HepG2 (cell line): ENCODE results near the gene GPATCH8. TPM values are rescaled to one million over a fixed set of nuclear protein-coding genes. Genes with fewer than 3 reads are reported as not detected.

Source experiments
- MEIS2 ChIP-seq: sonication (generic); formaldehyde crosslinking; IDR thresholded peaks from 2 replicates; pipeline ENCODE4 v1.9.0; 2021; ENCODE audit warnings: mild to moderate bottlenecking, missing genetic modification reagents
- NFKB2 ChIP-seq: sonication (generic); formaldehyde crosslinking; IDR thresholded peaks from 2 replicates; pipeline ENCODE4 v1.4.0; 2020; ENCODE audit warnings: missing genetic modification reagents, borderline replicate concordance
- PHB2 ChIP-seq: fragments of 450-650 bp; IDR thresholded peaks from 2 replicates; pipeline ENCODE4 v1.6.1; 2018; ENCODE audit not compliant: partially characterized antibody
- THAP11 ChIP-seq: IDR thresholded peaks from 2 replicates; pipeline ENCODE4 v1.6.1; 2016; ENCODE audit warnings: missing biosample characterization, missing genetic modification reagents
- ZFP90 ChIP-seq: sonication (generic); formaldehyde crosslinking; IDR thresholded peaks from 2 replicates; pipeline ENCODE4 v1.8.0; 2022; ENCODE audit warnings: missing genetic modification reagents, mild to moderate bottlenecking, inconsistent platforms, borderline replicate concordance
- ZFX ChIP-seq: sonication (generic); formaldehyde crosslinking; IDR thresholded peaks from 2 replicates; pipeline ENCODE4 v1.4.0; 2020; ENCODE audit warnings: mild to moderate bottlenecking, low read depth, missing genetic modification reagents, moderate library complexity
- ZNF451 ChIP-seq: sonication (generic); formaldehyde crosslinking; IDR thresholded peaks from 2 replicates; pipeline ENCODE4 v1.5.0; 2020; ENCODE audit warnings: mild to moderate bottlenecking, missing genetic modification reagents
- ZNF557 ChIP-seq: sonication (generic); formaldehyde crosslinking; IDR thresholded peaks from 2 replicates; pipeline ENCODE4 v1.4.0; 2020; ENCODE audit warnings: missing genetic modification reagents
- ZNF616 ChIP-seq: sonication (generic); formaldehyde crosslinking; IDR thresholded peaks from 2 replicates; pipeline ENCODE4 v1.5.0; 2020; ENCODE audit warnings: low read depth, mild to moderate bottlenecking, missing genetic modification reagents
- polyA plus RNA-seq, 8 experiments: library from polyadenylated mRNA; depleted of rRNA in 3 of 8; stranded (reverse) in 7 of 8; unstranded in 1 of 8; fragments of >200 nt; fragmentation: Illumina TruSeq in 4 of 8; extraction: Trizol in 4 of 8; gene quantifications; 2 replicates each; pipeline versions ENCODE4 v1.2.1 to v1.2.3, GENCODE V29; 2011 to 2016; ENCODE audit warnings: low read depth in 4 of 8, missing spikeins in 1 of 8, mixed read lengths in 1 of 8; ENCODE audit not compliant: insufficient read depth in 1 of 8
- total RNA-seq, 5 experiments: library from RNA; depleted of rRNA; stranded (reverse); fragments of >200 nt; fragmentation: Illumina TruSeq; extraction: Trizol; gene quantifications; 2 replicates each; pipeline ENCODE4 v1.2.3, GENCODE V29; 2016; ENCODE audit warnings: low read depth in 1 of 5
- TF ChIP-seq, protein P1 (sequence below): sonication (generic); formaldehyde crosslinking; IDR thresholded peaks from 2 replicates; pipeline ENCODE4 v1.4.0; 2020; ENCODE audit warnings: missing genetic modification reagents, borderline replicate concordance
- TF ChIP-seq, protein P2 (sequence below): sonication (generic); formaldehyde crosslinking; IDR thresholded peaks from 2 replicates; pipeline ENCODE4 v1.4.0; 2020; ENCODE audit warnings: missing genetic modification reagents, borderline replicate concordance
- TF ChIP-seq, protein P3 (sequence below): IDR thresholded peaks from 2 replicates; pipeline ENCODE4 v1.6.1; 2018; ENCODE audit warnings: missing genetic modification reagents
- TF ChIP-seq, protein P4 (sequence below): sonication (generic); formaldehyde crosslinking; IDR thresholded peaks from 2 replicates; pipeline ENCODE4 v1.5.1; 2020; ENCODE audit warnings: mild to moderate bottlenecking, missing genetic modification reagents, moderate library complexity
- TF ChIP-seq, protein P5 (sequence below): sonication (generic); formaldehyde crosslinking; IDR thresholded peaks from 2 replicates; pipeline ENCODE4 v1.4.0; 2020; ENCODE audit warnings: missing genetic modification reagents, borderline replicate concordance

Gene GPATCH8
- total and polyA plus RNA-seq, 2 of the 13 experiments (the other 11 are each of a cell fraction or from before 2014, with no cell fraction given): 20.7 to 21.5 TPM

DNA sequence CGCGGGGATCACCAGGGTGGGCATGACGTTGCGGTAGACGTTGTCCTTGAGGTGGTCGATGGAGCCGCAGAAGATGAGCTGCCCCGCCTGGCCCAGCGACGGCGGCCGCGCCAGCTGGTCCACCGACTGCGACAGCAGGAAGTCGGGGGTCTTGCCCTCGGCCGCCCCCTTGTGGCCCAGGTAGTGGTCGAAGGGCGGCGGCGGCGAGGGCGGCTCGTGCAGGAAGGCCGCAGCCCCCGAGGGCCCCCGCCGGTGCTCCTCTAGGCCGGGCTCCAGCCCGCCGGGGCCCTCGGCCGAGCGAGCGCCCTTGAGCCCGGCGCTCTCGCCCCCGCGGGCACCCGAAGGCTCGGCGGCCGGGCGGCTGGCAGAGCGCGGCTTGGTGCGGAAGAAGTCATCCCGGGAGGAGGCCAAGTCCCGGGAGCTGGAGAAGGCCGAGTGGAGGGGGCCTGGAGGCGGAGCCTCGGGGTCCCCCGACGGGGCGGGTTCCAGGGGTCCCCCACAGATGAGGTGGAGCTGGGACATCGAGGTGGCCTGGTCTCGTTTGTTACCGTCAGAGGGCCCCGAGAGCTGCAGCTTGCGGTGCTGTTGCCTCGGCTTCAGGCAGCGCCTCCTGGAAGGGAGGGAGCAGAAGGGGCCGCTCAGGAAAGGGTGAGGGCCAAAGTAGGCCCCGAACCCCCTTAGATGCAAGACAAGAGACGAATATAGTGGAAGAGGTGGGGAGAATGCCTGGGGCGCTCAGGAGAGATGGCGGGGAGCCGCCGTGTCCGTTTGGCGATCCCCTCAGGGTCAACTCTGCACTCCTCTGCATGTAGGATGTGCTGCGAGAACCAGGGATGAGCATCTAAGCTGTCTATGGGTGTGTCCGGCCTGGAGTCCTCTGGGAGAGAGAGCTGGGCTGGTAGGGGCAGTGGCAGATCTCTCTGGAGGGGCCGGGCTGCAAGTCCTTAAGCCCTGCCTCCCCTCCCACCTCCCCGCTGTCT, 148.3 kb downstream of the GPATCH8 start (continued):
- TF ChIP-seq, protein P1, sequence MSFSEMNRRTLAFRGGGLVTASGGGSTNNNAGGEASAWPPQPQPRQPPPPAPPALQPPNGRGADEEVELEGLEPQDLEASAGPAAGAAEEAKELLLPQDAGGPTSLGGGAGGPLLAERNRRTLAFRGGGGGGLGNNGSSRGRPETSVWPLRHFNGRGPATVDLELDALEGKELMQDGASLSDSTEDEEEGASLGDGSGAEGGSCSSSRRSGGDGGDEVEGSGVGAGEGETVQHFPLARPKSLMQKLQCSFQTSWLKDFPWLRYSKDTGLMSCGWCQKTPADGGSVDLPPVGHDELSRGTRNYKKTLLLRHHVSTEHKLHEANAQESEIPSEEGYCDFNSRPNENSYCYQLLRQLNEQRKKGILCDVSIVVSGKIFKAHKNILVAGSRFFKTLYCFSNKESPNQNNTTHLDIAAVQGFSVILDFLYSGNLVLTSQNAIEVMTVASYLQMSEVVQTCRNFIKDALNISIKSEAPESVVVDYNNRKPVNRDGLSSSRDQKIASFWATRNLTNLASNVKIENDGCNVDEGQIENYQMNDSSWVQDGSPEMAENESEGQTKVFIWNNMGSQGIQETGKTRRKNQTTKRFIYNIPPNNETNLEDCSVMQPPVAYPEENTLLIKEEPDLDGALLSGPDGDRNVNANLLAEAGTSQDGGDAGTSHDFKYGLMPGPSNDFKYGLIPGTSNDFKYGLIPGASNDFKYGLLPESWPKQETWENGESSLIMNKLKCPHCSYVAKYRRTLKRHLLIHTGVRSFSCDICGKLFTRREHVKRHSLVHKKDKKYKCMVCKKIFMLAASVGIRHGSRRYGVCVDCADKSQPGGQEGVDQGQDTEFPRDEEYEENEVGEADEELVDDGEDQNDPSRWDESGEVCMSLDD (CRISPR knock-in tag): peak; percentile 47; the same call in 1 of the 2 replicates
- 0 out of 2 replicates have a peak, but pooled peaks have one; percentile 40 for TF ChIP-seq ZFP90
- 0 out of 2 replicates have a peak, but pooled peaks have one; percentile 24 for TF ChIP-seq ZNF451 (CRISPR knock-in tag)
- TF ChIP-seq NFKB2 (CRISPR knock-in tag): peak; percentile 72; the same call in 1 of the 2 replicates
- TF ChIP-seq, protein P2, sequence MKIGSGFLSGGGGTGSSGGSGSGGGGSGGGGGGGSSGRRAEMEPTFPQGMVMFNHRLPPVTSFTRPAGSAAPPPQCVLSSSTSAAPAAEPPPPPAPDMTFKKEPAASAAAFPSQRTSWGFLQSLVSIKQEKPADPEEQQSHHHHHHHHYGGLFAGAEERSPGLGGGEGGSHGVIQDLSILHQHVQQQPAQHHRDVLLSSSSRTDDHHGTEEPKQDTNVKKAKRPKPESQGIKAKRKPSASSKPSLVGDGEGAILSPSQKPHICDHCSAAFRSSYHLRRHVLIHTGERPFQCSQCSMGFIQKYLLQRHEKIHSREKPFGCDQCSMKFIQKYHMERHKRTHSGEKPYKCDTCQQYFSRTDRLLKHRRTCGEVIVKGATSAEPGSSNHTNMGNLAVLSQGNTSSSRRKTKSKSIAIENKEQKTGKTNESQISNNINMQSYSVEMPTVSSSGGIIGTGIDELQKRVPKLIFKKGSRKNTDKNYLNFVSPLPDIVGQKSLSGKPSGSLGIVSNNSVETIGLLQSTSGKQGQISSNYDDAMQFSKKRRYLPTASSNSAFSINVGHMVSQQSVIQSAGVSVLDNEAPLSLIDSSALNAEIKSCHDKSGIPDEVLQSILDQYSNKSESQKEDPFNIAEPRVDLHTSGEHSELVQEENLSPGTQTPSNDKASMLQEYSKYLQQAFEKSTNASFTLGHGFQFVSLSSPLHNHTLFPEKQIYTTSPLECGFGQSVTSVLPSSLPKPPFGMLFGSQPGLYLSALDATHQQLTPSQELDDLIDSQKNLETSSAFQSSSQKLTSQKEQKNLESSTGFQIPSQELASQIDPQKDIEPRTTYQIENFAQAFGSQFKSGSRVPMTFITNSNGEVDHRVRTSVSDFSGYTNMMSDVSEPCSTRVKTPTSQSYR (CRISPR knock-in tag): no peak
- TF ChIP-seq MEIS2: peak; percentile 81; the same call in 1 of the 2 replicates
- TF ChIP-seq, protein P3, sequence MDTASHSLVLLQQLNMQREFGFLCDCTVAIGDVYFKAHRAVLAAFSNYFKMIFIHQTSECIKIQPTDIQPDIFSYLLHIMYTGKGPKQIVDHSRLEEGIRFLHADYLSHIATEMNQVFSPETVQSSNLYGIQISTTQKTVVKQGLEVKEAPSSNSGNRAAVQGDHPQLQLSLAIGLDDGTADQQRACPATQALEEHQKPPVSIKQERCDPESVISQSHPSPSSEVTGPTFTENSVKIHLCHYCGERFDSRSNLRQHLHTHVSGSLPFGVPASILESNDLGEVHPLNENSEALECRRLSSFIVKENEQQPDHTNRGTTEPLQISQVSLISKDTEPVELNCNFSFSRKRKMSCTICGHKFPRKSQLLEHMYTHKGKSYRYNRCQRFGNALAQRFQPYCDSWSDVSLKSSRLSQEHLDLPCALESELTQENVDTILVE (CRISPR knock-in tag): peak; percentile 58; the same call in 1 of the 2 replicates
- TF ChIP-seq ZNF557: 0 out of 2 replicates have a peak, but pooled peaks have one; percentile 53
- TF ChIP-seq, protein P4, sequence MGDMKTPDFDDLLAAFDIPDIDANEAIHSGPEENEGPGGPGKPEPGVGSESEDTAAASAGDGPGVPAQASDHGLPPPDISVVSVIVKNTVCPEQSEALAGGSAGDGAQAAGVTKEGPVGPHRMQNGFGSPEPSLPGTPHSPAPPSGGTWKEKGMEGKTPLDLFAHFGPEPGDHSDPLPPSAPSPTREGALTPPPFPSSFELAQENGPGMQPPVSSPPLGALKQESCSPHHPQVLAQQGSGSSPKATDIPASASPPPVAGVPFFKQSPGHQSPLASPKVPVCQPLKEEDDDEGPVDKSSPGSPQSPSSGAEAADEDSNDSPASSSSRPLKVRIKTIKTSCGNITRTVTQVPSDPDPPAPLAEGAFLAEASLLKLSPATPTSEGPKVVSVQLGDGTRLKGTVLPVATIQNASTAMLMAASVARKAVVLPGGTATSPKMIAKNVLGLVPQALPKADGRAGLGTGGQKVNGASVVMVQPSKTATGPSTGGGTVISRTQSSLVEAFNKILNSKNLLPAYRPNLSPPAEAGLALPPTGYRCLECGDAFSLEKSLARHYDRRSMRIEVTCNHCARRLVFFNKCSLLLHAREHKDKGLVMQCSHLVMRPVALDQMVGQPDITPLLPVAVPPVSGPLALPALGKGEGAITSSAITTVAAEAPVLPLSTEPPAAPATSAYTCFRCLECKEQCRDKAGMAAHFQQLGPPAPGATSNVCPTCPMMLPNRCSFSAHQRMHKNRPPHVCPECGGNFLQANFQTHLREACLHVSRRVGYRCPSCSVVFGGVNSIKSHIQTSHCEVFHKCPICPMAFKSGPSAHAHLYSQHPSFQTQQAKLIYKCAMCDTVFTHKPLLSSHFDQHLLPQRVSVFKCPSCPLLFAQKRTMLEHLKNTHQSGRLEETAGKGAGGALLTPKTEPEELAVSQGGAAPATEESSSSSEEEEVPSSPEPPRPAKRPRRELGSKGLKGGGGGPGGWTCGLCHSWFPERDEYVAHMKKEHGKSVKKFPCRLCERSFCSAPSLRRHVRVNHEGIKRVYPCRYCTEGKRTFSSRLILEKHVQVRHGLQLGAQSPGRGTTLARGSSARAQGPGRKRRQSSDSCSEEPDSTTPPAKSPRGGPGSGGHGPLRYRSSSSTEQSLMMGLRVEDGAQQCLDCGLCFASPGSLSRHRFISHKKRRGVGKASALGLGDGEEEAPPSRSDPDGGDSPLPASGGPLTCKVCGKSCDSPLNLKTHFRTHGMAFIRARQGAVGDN (CRISPR knock-in tag): peak; percentile 82
- peak; percentile 90 for TF ChIP-seq ZFX
- TF ChIP-seq, protein P5, sequence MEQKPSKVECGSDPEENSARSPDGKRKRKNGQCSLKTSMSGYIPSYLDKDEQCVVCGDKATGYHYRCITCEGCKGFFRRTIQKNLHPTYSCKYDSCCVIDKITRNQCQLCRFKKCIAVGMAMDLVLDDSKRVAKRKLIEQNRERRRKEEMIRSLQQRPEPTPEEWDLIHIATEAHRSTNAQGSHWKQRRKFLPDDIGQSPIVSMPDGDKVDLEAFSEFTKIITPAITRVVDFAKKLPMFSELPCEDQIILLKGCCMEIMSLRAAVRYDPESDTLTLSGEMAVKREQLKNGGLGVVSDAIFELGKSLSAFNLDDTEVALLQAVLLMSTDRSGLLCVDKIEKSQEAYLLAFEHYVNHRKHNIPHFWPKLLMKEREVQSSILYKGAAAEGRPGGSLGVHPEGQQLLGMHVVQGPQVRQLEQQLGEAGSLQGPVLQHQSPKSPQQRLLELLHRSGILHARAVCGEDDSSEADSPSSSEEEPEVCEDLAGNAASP (CRISPR knock-in tag): peak; percentile 36; the same call in 1 of the 2 replicates
- no peak for TF ChIP-seq ZNF616 (CRISPR knock-in tag)
- peak; percentile 39; the same call in 1 of the 2 replicates for TF ChIP-seq THAP11
- TF ChIP-seq PHB2: no peak
